OCI-LY7 (cell line): ENCODE data around the gene PCDHGA5. TPM values are rescaled to one million over a fixed set of nuclear protein-coding genes. Genes with fewer than 3 reads are reported as not detected.

ENCODE experiments used
- BruUV-seq: library from RNA; stranded (reverse); fragments of 400-500 nt; replicated peaks from 2 replicates; lab custom pipeline; 2021; lab: Mats Ljungman, UMichigan
- CTCF ChIA-PET: fragments of 300-600 bp; sonication (Branson Sonifier 250); formaldehyde crosslinking; loops from one replicate; lab custom pipeline; 2022; ENCODE audit warnings: antibody characterized with exemption; ENCODE audit not compliant: unreplicated experiment; lab: Charles Lee
- POLR2A ChIA-PET: fragments of 300-600 bp; sonication (Branson Sonifier 250); formaldehyde crosslinking; loops from one replicate; lab custom pipeline; 2022; ENCODE audit warnings: antibody characterized with exemption; lab: Charles Lee
- DNase-seq: peaks from one replicate; pipeline ENCODE4 v3.0.0-alpha.2; 2015; ENCODE audit warnings: low spot score
- H2AFZ ChIP-seq: fragments of 200-600 bp; sonication (generic), shearing (Covaris generic); 2 replicates; pipeline ENCODE4 v1.6.1; 2014; ENCODE audit warnings: mild to moderate bottlenecking, antibody characterized with exemption, low read length, moderate library complexity
- H3K27ac ChIP-seq: fragments of 200-600 bp; sonication (generic); 2 replicates; pipeline ENCODE4 v1.5.1; 2014; ENCODE audit warnings: mixed run types, low read depth, mild to moderate bottlenecking, moderate library complexity, low read length, inconsistent platforms; ENCODE audit not compliant: poor library complexity, severe bottlenecking
- H3K36me3 ChIP-seq: fragments of 200-600 bp; sonication (generic); 2 replicates; pipeline ENCODE4 v1.6.1; 2014; ENCODE audit warnings: mild to moderate bottlenecking, antibody characterized with exemption, low read length, moderate library complexity, mixed read lengths; ENCODE audit not compliant: insufficient read depth
- H3K4me1 ChIP-seq: fragments of 200-600 bp; sonication (generic); 2 replicates; pipeline ENCODE4 v1.5.1; 2014; ENCODE audit warnings: mild to moderate bottlenecking, low read length; ENCODE audit not compliant: insufficient read depth, poor library complexity, severe bottlenecking
- H3K4me2 ChIP-seq: fragments of 200-600 bp; sonication (generic); 2 replicates; pipeline ENCODE4 v1.6.1; 2014; ENCODE audit warnings: mild to moderate bottlenecking, low read length
- H3K4me3 ChIP-seq: fragments of 200-600 bp; sonication (generic); 2 replicates; pipeline ENCODE4 v1.5.1; 2014; ENCODE audit warnings: mild to moderate bottlenecking, low read depth, low read length; ENCODE audit not compliant: poor library complexity, severe bottlenecking
- H3K79me2 ChIP-seq: fragments of 200-600 bp; sonication (generic); 2 replicates; pipeline ENCODE4 v1.6.1; 2016; ENCODE audit warnings: low read depth, mild to moderate bottlenecking, low read length, moderate library complexity, mixed read lengths; ENCODE audit not compliant: insufficient read depth
- H3K9me2 ChIP-seq: fragments of 200-600 bp; sonication (generic); 2 replicates; pipeline ENCODE4 v1.6.1; 2016; ENCODE audit warnings: mild to moderate bottlenecking, low read length, mixed read lengths; ENCODE audit not compliant: insufficient read depth
- H3K9me3 ChIP-seq: fragments of 200-600 bp; sonication (generic); 2 replicates; pipeline ENCODE4 v1.6.1; 2014; ENCODE audit warnings: mild to moderate bottlenecking, mixed run types, low read length, mixed read lengths
- H4K20me1 ChIP-seq: fragments of 200-600 bp; sonication (generic); 2 replicates; pipeline ENCODE4 v1.6.1; 2014; ENCODE audit warnings: mild to moderate bottlenecking, antibody characterized with exemption, low read length, moderate library complexity, mixed read lengths; ENCODE audit not compliant: insufficient read depth
- CTCF ChIP-seq: fragments of 200-600 bp; sonication (generic); conservative IDR thresholded peaks from 2 replicates; pipeline ENCODE4 v1.5.1; 2014; ENCODE audit warnings: mild to moderate bottlenecking, antibody characterized with exemption, low read length, moderate library complexity, mixed read lengths
- EZH2phosphoT487 ChIP-seq: fragments of 200-600 bp; sonication (generic); IDR thresholded peaks from 2 replicates; pipeline ENCODE4 v1.6.1; 2018; ENCODE audit warnings: low read depth, borderline replicate concordance, mild to moderate bottlenecking, mixed run types, antibody characterized with exemption, low read length, moderate library complexity, mixed read lengths
- intact Hi-C: fragments of 100-400 bp; cut with micrococcal nuclease; formaldehyde crosslinking; loops from one replicate; pipeline ENCODE4 v1.10.0; 2022; ENCODE audit not compliant: unreplicated experiment
- total RNA-seq, 2 experiments: library from RNA; depleted of rRNA in 1 of 2; stranded (reverse); fragments of >200 nt in 1 of 2; shearing (Covaris generic) in 1 of 2; gene quantifications; 2 replicates each; pipeline ENCODE4 v1.2.3, GENCODE V29; 2014 to 2022

The PCDHGA5 gene
- total RNA-seq, 2 experiments from 2014 or later = 4.9 to 5.2 TPM

DNA sequence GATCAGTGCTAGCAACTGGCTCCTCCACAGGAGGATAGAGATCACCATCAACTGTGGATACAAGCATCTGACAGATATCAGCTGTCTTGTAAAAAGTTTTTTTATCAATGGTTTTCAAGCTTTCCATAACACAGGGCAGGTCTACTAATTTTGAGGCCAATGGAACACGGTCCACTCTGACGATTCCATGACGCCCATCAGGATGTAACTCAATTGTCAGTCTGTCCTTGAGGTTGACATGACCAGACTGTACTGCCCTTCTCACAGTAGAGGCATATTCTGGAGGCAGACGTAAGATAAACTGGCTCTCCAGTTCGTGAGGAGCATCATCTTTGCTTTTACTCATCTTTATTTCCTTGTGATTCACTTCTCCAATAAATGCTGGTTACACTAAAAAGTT, 44.3 kb upstream of the PCDHGA5 start:
- DNase-seq = no peak
- no peak for TF ChIP-seq CTCF
- TF ChIP-seq EZH2phosphoT487 = no peak
- intact Hi-C loops = loop anchor here (10.0 kb wide), 1 partner anchor 785 kb away; the partner anchor contains the start of gene NDFIP1
- no peaks in the 10 kb centered on the region for H4K20me1 ChIP-seq
- H3K4me3 ChIP-seq = peak overlapping the region; percentile 96
- H3K27ac ChIP-seq = peak overlapping the region; percentile 85
- POLR2A ChIA-PET = interaction anchor here (0.6 to 3.2 kb wide), 16 partner anchors 8 to 1037 kb away, joined by 3 to 29 read pairs (median 4); partner anchors contain the start of gene PCDHGA1
- H3K9me2 ChIP-seq = no peaks in the 10 kb centered on the region
- peak overlapping the region; percentile 79 for H3K4me2 ChIP-seq
- peaks cover 64% of the 10 kb centered on the region for H3K79me2 ChIP-seq
- H3K36me3 ChIP-seq = peaks cover 57% of the 10 kb centered on the region
- CTCF ChIA-PET = interaction anchor here (0.6 to 2.0 kb wide), 9 partner anchors 8 to 194 kb away, joined by 3 to 5 read pairs (median 3); partner anchors contain the start of gene PCDHGA1
- BruUV-seq = no TSS peak
- H3K9me3 ChIP-seq = peaks cover 49% of the 10 kb centered on the region
- H3K4me1 ChIP-seq = peaks cover 34% of the 10 kb centered on the region
- H2AFZ ChIP-seq = no peak overlapping the region

- Histone ChIP-seq H3K79me2 (peaks cover 58% of the 10 kb centered on the region), H2AFZ (peak within 1 kb of the TSS; percentile 83), H3K4me1 (peaks cover 34% of the 10 kb centered on the region), H3K9me3 (peaks cover 45% of the 10 kb centered on the region), H3K4me2 (peak within 1 kb of the TSS; percentile 79), H4K20me1 (no peaks in the 10 kb centered on the region), H3K27ac (peak within 1 kb of the TSS; percentile 85), H3K4me3 (peak within 1 kb of the TSS; percentile 96), H3K9me2 (no peaks in the 10 kb centered on the region), H3K36me3 (peaks cover 49% of the 10 kb centered on the region)
- peak; percentile 97 for DNase-seq
- ChIA-PET CTCF (interaction anchor here (0.6 to 2.0 kb wide), 10 partner anchors 9 to 237 kb away, joined by 3 to 5 read pairs (median 3); partner anchors contain the start of genes PCDHGA1 and PCDHGA3), POLR2A (interaction anchor here (0.6 to 3.2 kb wide), 23 partner anchors 9 to 1036 kb away, joined by 3 to 29 read pairs (median 4); partner anchors contain the start of genes PCDHGA1, PCDHGA2 and RNF14)
- TF ChIP-seq CTCF (peak; percentile 96), EZH2phosphoT487 (no peak)
- intact Hi-C loops = loop anchor here (10.0 kb wide), 1 partner anchor 784 kb away; the partner anchor contains the start of gene NDFIP1
- BruUV-seq = TSS peak; percentile 83
These were observed 43.5 kb upstream of the PCDHGA5 start, which contains the start of gene TAF7 for GRCh38 chr5:141320225-141321169. TAF7 (minus strand) TSS chr5:141320784; CDS start chr5:141320044, 740 bp downstream.
